Measurements from ENCODE around the gene RTF2.

GRCh38 chr20:56542489-56543030, 74.1 kb downstream of the RTF2 start:
- TF ChIP-seq, protein P1, sequence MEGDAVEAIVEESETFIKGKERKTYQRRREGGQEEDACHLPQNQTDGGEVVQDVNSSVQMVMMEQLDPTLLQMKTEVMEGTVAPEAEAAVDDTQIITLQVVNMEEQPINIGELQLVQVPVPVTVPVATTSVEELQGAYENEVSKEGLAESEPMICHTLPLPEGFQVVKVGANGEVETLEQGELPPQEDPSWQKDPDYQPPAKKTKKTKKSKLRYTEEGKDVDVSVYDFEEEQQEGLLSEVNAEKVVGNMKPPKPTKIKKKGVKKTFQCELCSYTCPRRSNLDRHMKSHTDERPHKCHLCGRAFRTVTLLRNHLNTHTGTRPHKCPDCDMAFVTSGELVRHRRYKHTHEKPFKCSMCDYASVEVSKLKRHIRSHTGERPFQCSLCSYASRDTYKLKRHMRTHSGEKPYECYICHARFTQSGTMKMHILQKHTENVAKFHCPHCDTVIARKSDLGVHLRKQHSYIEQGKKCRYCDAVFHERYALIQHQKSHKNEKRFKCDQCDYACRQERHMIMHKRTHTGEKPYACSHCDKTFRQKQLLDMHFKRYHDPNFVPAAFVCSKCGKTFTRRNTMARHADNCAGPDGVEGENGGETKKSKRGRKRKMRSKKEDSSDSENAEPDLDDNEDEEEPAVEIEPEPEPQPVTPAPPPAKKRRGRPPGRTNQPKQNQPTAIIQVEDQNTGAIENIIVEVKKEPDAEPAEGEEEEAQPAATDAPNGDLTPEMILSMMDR (IDR thresholded peaks at IDR 0.05; ENCODE audit: poor library complexity), result no peak
- no peak for TF ChIP-seq EZH2phosphoT487 (IDR thresholded peaks at IDR 0.05; ENCODE audit: low read depth, severe bottlenecking, unreplicated experiment)

Measured in hepatocyte (in vitro differentiated cells).